H1 (cell line): ENCODE measurements around the gene IQGAP3. TPM values are rescaled to one million over a fixed set of nuclear protein-coding genes. Genes with fewer than 3 reads are reported as not detected.

Source experiments
- RXRA ChIP-seq: IDR thresholded peaks from 2 replicates; pipeline ENCODE4 v1.6.1; 2011; ENCODE audit warnings: low read depth, mild to moderate bottlenecking, low read length, moderate library complexity; ENCODE audit not compliant: insufficient read depth
- polyA plus RNA-seq, 7 experiments: library from polyadenylated mRNA; depleted of rRNA in 3 of 7; stranded (reverse) in 5 of 7; unstranded in 2 of 7; fragments of >200 nt in 5 of 7; fragments of 200-250 nt in 2 of 7; gene quantifications; 1 replicate in 5 of 7; 2 replicates in 1 of 7; 4 replicates in 1 of 7; pipeline versions ENCODE4 v1.2.1 to v1.2.3, GENCODE V29; 2011 to 2013; ENCODE audit warnings: missing spikeins in 2 of 7, mixed read lengths in 2 of 7
- total RNA-seq: library from RNA; stranded (reverse); fragmentation: NEBNext Ultra II Directional; extraction: Animal tissue kit (Norgen Biotek cat#: 25700); gene quantifications from 2 replicates; pipeline ENCODE4 v1.2.1, GENCODE V29; 2021

The IQGAP3 gene
- total and polyA plus RNA-seq, 2 of the 8 experiments (the other 6 are each of a cell fraction or from before 2014, with no cell fraction given) = 14.6 to 22.3 TPM

DNA sequence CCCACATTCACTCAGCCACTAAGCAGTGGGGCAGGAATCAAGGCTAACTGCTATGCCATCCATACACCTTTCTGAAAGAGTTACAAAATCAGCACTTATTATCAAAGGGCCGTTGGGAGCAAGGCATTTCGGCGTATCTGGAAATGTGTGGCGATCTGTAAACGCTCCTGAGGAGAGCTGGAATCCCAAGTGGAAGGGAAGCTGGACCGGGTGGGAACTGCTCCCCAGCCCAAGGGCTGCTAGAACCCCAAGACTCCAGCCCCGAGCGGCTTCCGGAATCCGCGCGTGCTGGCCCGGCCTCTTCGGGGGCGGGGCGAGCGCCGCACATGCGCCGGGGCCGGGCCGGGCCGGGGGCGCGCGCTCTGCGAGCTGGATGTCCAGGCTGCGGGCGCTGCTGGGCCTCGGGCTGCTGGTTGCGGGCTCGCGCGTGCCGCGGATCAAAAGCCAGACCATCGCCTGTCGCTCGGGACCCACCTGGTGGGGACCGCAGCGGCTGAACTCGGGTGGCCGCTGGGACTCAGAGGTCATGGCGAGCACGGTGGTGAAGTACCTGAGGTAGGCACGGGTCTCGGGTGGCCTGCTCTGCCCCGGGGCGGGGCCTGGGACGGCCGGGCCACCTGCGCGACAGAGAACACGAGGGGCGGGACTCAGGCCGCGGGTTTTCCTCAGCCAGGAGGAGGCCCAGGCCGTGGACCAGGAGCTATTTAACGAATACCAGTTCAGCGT, 19.2 kb upstream of the IQGAP3 start, which contains the start of gene NAXE (continued):
- no peak for TF ChIP-seq RXRA
